Sigmoid colon (tissue), 7 donors: ENCODE data around the gene PCED1B. TPM values are rescaled to one million over a fixed set of nuclear protein-coding genes. Genes with fewer than 3 reads are reported as not detected.

Source experiments
- DNase-seq: peaks from one replicate; pipeline ENCODE4 v3.0.0-alpha.2; 2019
- H3K27ac ChIP-seq, 4 donors: fragments of 200-600 bp; sonication (generic); one replicate each; pipeline ENCODE4 v1.5.1; 2016 to 2019; ENCODE audit warnings: mild to moderate bottlenecking in 1 of 4
- H3K27me3 ChIP-seq, 3 donors: fragments of 200-600 bp; sonication (generic); one replicate each; pipeline ENCODE4 v1.5.1; 2019; ENCODE audit warnings: mild to moderate bottlenecking in 1 of 3
- H3K36me3 ChIP-seq, 4 donors: fragments of 200-600 bp; sonication (generic); one replicate each; pipeline ENCODE4 v1.5.1; 2016 to 2019
- H3K4me1 ChIP-seq, 4 donors: fragments of 200-600 bp; sonication (generic); one replicate each; pipeline ENCODE4 v1.5.1; 2017 to 2019
- H3K4me3 ChIP-seq, 4 donors: fragments of 200-600 bp; sonication (generic); one replicate each; pipeline ENCODE4 v1.5.1; 2017 to 2019; ENCODE audit warnings: mild to moderate bottlenecking in 2 of 4, moderate library complexity in 1 of 4
- H3K9me3 ChIP-seq, 4 donors: fragments of 200-600 bp in 3 of 4; sonication (generic) in 3 of 4; one replicate each; pipeline versions ENCODE4 v1.5.1 to v1.6.1; 2013 to 2019
- CTCF ChIP-seq, 4 experiments: fragments of 450-650 bp in 3 of 4; fragments of 200-600 bp in 1 of 4; IDR thresholded peaks; one replicate each; pipeline ENCODE4 v1.5.1; 2016 to 2019; ENCODE audit warnings: antibody characterized with exemption in 4 of 4, mild to moderate bottlenecking in 3 of 4, moderate library complexity in 2 of 4
- EP300 ChIP-seq, 4 donors: sonication (generic); formaldehyde crosslinking; IDR thresholded peaks; one replicate each; pipeline ENCODE4 v1.6.1; 2017; ENCODE audit warnings: antibody characterized with exemption in 4 of 4
- POLR2A ChIP-seq, 2 donors: fragments of 450-650 bp; IDR thresholded peaks; one replicate each; pipeline ENCODE4 v1.6.1; 2016; ENCODE audit warnings: antibody characterized with exemption in 2 of 2, mild to moderate bottlenecking in 2 of 2, moderate library complexity in 2 of 2
- POLR2AphosphoS5 ChIP-seq, 4 donors: sonication (generic); formaldehyde crosslinking; IDR thresholded peaks; one replicate each; pipeline ENCODE4 v1.6.1; 2017; ENCODE audit warnings: antibody characterized with exemption in 4 of 4
- WGBS, 2 donors: extraction: QIAGEN DNeasy Blood & Tissue Kit; methylation state at CpG; one replicate each; pipeline ENCODE4 v1.1.7; 2013; 5-methylcytosine and 5-hydroxymethylcytosine counted together
- intact Hi-C: fragments of 100-400 bp; cut with DNase I; formaldehyde crosslinking; loops from one replicate; pipeline ENCODE4 v1.15.1; 2023
- polyA plus RNA-seq, 3 donors: library from polyadenylated mRNA; stranded (reverse); fragments of 200-250 nt; gene quantifications; one replicate each; pipeline ENCODE4 v1.2.3, GENCODE V29; 2013
- total RNA-seq, 4 donors: library from RNA; depleted of rRNA; stranded (reverse); fragments of >200 nt; gene quantifications; one replicate each; pipeline ENCODE4 v1.1.0, GENCODE V29; 2016
- donor health status: healthy with polysubstance abuse.
- donor health status: Bipolar disorder and iron deficiency.
- donor health status: healthy.

The PCED1B gene
- total and polyA plus RNA-seq, 7 donors: 1.2 to 11.9 (median 5.7) TPM

- intact Hi-C loops: loop anchor here (5.0 to 10.0 kb wide), 3 partner anchors 291 to 739 kb away; no protein-coding TSS in a partner anchor
- no peak for DNase-seq
- H3K9me3 ChIP-seq: no peaks in the 10 kb centered on the region
- no peaks in the 10 kb centered on the region for H3K27me3 ChIP-seq
- peaks cover 0 to 89% (median 62%) of the 10 kb centered on the region in 4 donors for H3K4me1 ChIP-seq
- WGBS, 2 donors: 40 to 53% methylated on average over 6 of the region's 6 CpGs
- H3K27ac ChIP-seq: peak overlapping the region in 3 of 4 donors; percentile 96 to 99 (median 97)
- no peak for TF ChIP-seq EP300 (IDR thresholded peaks at IDR 0.05)
- TF ChIP-seq POLR2AphosphoS5 (IDR thresholded peaks at IDR 0.05): peak in 3 of 4 donors; percentile 32 to 61 (median 58)
- H3K4me3 ChIP-seq: no peak overlapping the region
- H3K36me3 ChIP-seq: no peaks in the 10 kb centered on the region
These were observed 6.4 kb downstream of the PCED1B start for GRCh38 chr12:47085815-47086252.

- intact Hi-C loops: loop anchor here (5.0 to 10.0 kb wide), 3 partner anchors 290 to 738 kb away; no protein-coding TSS in a partner anchor
- DNase-seq: no peak
- Histone ChIP-seq H3K9me3 (no peaks in the 10 kb centered on the region), H3K4me1 (peaks cover 0 to 80% (median 56%) of the 10 kb centered on the region in 4 donors), H3K4me3 (no peak overlapping the region), H3K27ac (peak overlapping the region in 3 of 4 donors; percentile 96 to 99 (median 97)), H3K36me3 (no peaks in the 10 kb centered on the region), H3K27me3 (no peaks in the 10 kb centered on the region)
- whole genome bisulfite sequencing, 2 donors: 59 to 78% methylated on average over 2 of the region's 2 CpGs
- TF ChIP-seq EP300 (IDR thresholded peaks at IDR 0.05): no peak
These were observed 7.8 kb downstream of the PCED1B start for GRCh38 chr12:47087088-47087688.

- DNase-seq: peak; percentile 84
- no peak overlapping the region for H3K4me3 ChIP-seq
- peaks cover 0 to 80% (median 52%) of the 10 kb centered on the region in 4 donors for H3K4me1 ChIP-seq
- WGBS, 2 donors: 33 to 57% methylated on average over 7 of the region's 7 CpGs
- no peaks in the 10 kb centered on the region for H3K27me3 ChIP-seq
- no peaks in the 10 kb centered on the region for H3K9me3 ChIP-seq
- intact Hi-C loops: loop anchor here (5.0 to 10.0 kb wide), 3 partner anchors 289 to 737 kb away; no protein-coding TSS in a partner anchor
- peak overlapping the region; percentile 36 to 99 (median 96) for H3K27ac ChIP-seq
- TF ChIP-seq CTCF (IDR thresholded peaks at IDR 0.05) (no peak), POLR2A (IDR thresholded peaks at IDR 0.05) (no peak), POLR2AphosphoS5 (IDR thresholded peaks at IDR 0.05) (peak; percentile 89 to 94 (median 94)), EP300 (IDR thresholded peaks at IDR 0.05) (peak; percentile 91 to 96 (median 92))
- H3K36me3 ChIP-seq: no peaks in the 10 kb centered on the region
These were observed 8.9 kb downstream of the PCED1B start for GRCh38 chr12:47088021-47088944.

- Histone ChIP-seq H3K36me3 (no peaks in the 10 kb centered on the region), H3K9me3 (no peaks in the 10 kb centered on the region), H3K27ac (peak overlapping the region in 3 of 4 donors; percentile 96 to 99 (median 97)), H3K27me3 (no peaks in the 10 kb centered on the region), H3K4me1 (peaks cover 0 to 71% (median 33%) of the 10 kb centered on the region in 4 donors), H3K4me3 (no peak overlapping the region)
- TF ChIP-seq CTCF (IDR thresholded peaks at IDR 0.05) (no peak), POLR2A (IDR thresholded peaks at IDR 0.05) (no peak), EP300 (IDR thresholded peaks at IDR 0.05) (no peak), POLR2AphosphoS5 (IDR thresholded peaks at IDR 0.05) (no peak)
- 80 to 92% methylated on average over 2 of the region's 2 CpGs for WGBS, 2 donors
- intact Hi-C loops: loop anchor here (10.0 kb wide), 1 partner anchor 706 kb away; no protein-coding TSS in a partner anchor
- DNase-seq: no peak
These were observed 11.6 kb downstream of the PCED1B start for GRCh38 chr12:47091009-47091408.

GRCh38 chr12:47094804-47095203 is 15.4 kb downstream of the PCED1B start:
- TF ChIP-seq POLR2A (IDR thresholded peaks at IDR 0.05): no peak
- no peak for TF ChIP-seq POLR2AphosphoS5 (IDR thresholded peaks at IDR 0.05)
- no peak for TF ChIP-seq EP300 (IDR thresholded peaks at IDR 0.05)
- TF ChIP-seq CTCF (IDR thresholded peaks at IDR 0.05): no peak
- Histone ChIP-seq H3K27ac (peak overlapping the region in 2 of 4 donors; percentile 60 to 97), H3K4me3 (no peak overlapping the region), H3K36me3 (no peaks in the 10 kb centered on the region), H3K9me3 (no peaks in the 10 kb centered on the region), H3K27me3 (no peaks in the 10 kb centered on the region), H3K4me1 (peaks cover 0 to 68% (median 39%) of the 10 kb centered on the region in 4 donors)
- 79 to 95% methylated on average over 4 of the region's 4 CpGs for WGBS, 2 donors
- no peak for DNase-seq
- intact Hi-C loops: loop anchor here (10.0 kb wide), 1 partner anchor 710 kb away; no protein-coding TSS in a partner anchor
